RWPE1 (cell line): Measurements from ENCODE around the gene GIMAP1.

Source experiments
- CTCF ChIA-PET: fragments of 350-600 bp; sonication (Branson Sonifier 250); formaldehyde crosslinking; extraction: SDS; loops from one replicate; lab custom pipeline; 2021; lab: Yijun Ruan, JAX
- POLR2A ChIA-PET: fragments of 400-600 bp; formaldehyde crosslinking; extraction: SDS; loops from one replicate; lab custom pipeline; 2020; ENCODE audit warnings: antibody characterized with exemption; ENCODE audit not compliant: low non-redundant PET; lab: Yijun Ruan, JAX
- DNase-seq: peaks from one replicate; pipeline ENCODE4 v3.0.0; 2012; ENCODE audit warnings: low spot score
- H3K27ac ChIP-seq: fragments of 450-650 bp; 2 replicates; pipeline ENCODE4 v1.5.1; 2017
- CTCF ChIP-seq: fragments of 450-650 bp; conservative IDR thresholded peaks from 2 replicates; pipeline ENCODE4 v1.5.1; 2017; ENCODE audit warnings: low read depth, mild to moderate bottlenecking

Gene GIMAP1

GRCh38 chr7:150766334-150766709, 49.9 kb downstream of the GIMAP1 start:
- ChIA-PET POLR2A (no interaction called here), CTCF (interaction anchor here (0.6 kb wide), 1 partner anchor 24 kb away, joined by 5 read pairs; no protein-coding TSS in a partner anchor)

GRCh38 chr7:150769768-150770167, 53.4 kb downstream of the GIMAP1 start:
- POLR2A ChIA-PET, result no interaction called here
- CTCF ChIA-PET, result no interaction called here
- no peak for TF ChIP-seq CTCF
- no peak overlapping the region for H3K27ac ChIP-seq
- DNase-seq, result no peak

More at GRCh38 chr7:150766334-150766709, 49.9 kb downstream of the GIMAP1 start:
- TF ChIP-seq CTCF, result no peak
- no peak for DNase-seq
- H3K27ac ChIP-seq, result no peak overlapping the region
